HepG2 (cell line): Measurements from ENCODE around the gene DCLRE1C. TPM values are rescaled to one million over a fixed set of nuclear protein-coding genes. Genes with fewer than 3 reads are reported as not detected.

Experiments
- ATAC-seq: fragments of 200-7000 bp; cut with Tn5 transposase; 3 replicates; pipeline ENCODE4 v1.9.1; 2020; ENCODE audit warnings: mild to moderate bottlenecking, moderate library complexity
- BruUV-seq: library from RNA; stranded (reverse); fragments of 400-500 nt; replicated peaks from 2 replicates; lab custom pipeline; 2021; lab: Mats Ljungman, UMichigan
- CTCF ChIA-PET: fragments of 300-600 bp; formaldehyde crosslinking; extraction: SDS; loops from one replicate; lab custom pipeline; 2021; ENCODE audit warnings: low total read pairs, inconsistent platforms, low intra/inter-chr PET ratio; lab: Yijun Ruan, JAX
- POLR2A ChIA-PET: fragments of 350-600 bp; sonication (Branson Sonifier 250); formaldehyde crosslinking; loops from one replicate; lab custom pipeline; 2020; ENCODE audit warnings: antibody characterized with exemption, inconsistent platforms; lab: Yijun Ruan, JAX
- DNase-seq: peaks from one replicate; pipeline ENCODE4 v3.0.0-alpha.2; 2015; ENCODE audit warnings: low spot score
- FAIRE-seq: peaks from 3 replicates; lab custom pipeline; 2011; peaks lifted over from hg19 to GRCh38; lab: Jason Lieb, UNC
- H2AFZ ChIP-seq: one replicate; pipeline ENCODE4 v1.6.1; 2011; ENCODE audit warnings: low read length, inconsistent platforms
- H3K27ac ChIP-seq: fragments of 300-600 bp; 3 replicates; pipeline ENCODE4 v1.8.0; 2011; ENCODE audit warnings: mixed run types, mild to moderate bottlenecking, mixed read lengths, low read length, inconsistent platforms; ENCODE audit not compliant: insufficient read depth; ENCODE audit errors: extremely low read length
- H3K27me3 ChIP-seq, 2 experiments: fragments of 200-600 bp in 1 of 2; 2 replicates in 1 of 2; 3 replicates in 1 of 2; pipeline versions ENCODE4 v1.6.0 to v1.8.0; 2011; ENCODE audit warnings: low read length in 2 of 2, mild to moderate bottlenecking in 2 of 2, moderate library complexity in 2 of 2, inconsistent platforms in 1 of 2; ENCODE audit not compliant: insufficient read depth in 2 of 2, control insufficient read depth in 1 of 2
- H3K36me3 ChIP-seq, 2 experiments: fragments of 200-600 bp in 1 of 2; replicated peaks in 1 of 2; 2 replicates in 1 of 2; 3 replicates in 1 of 2; pipeline versions ENCODE4 v1.5.1 to v1.8.0; 2011; ENCODE audit warnings: low read length in 2 of 2, inconsistent platforms in 1 of 2; ENCODE audit not compliant: insufficient read depth in 2 of 2, control insufficient read depth in 1 of 2
- H3K4me1 ChIP-seq: 2 replicates; pipeline ENCODE4 v1.5.1; 2012; ENCODE audit warnings: low read length, inconsistent platforms; ENCODE audit not compliant: insufficient read depth
- H3K4me2 ChIP-seq: 2 replicates; pipeline ENCODE4 v1.6.0; 2011; ENCODE audit warnings: low read depth, low read length, inconsistent platforms
- H3K4me3 ChIP-seq, 3 experiments: fragments of 200-600 bp in 1 of 3; sonication (generic), shearing (Covaris generic) in 1 of 3; replicated peaks in 1 of 3; 2 replicates each; pipeline ENCODE4 v1.5.1; 2011 to 2016; ENCODE audit warnings: low read length in 3 of 3, inconsistent platforms in 2 of 3, low read depth in 2 of 3, mild to moderate bottlenecking in 2 of 3, control low read depth in 1 of 3, mixed read lengths in 1 of 3; ENCODE audit not compliant: insufficient read depth in 1 of 3
- H3K79me2 ChIP-seq: one replicate; pipeline ENCODE4 v1.6.1; 2011; ENCODE audit warnings: low read length, inconsistent platforms; ENCODE audit not compliant: insufficient read depth
- H3K9ac ChIP-seq: 2 replicates; pipeline ENCODE4 v1.6.0; 2011; ENCODE audit warnings: mild to moderate bottlenecking, low read depth, low read length, inconsistent platforms; ENCODE audit not compliant: insufficient read depth
- H3K9me3 ChIP-seq: 2 replicates; pipeline ENCODE4 v1.5.1; 2012; ENCODE audit warnings: mild to moderate bottlenecking, low read length
- H4K20me1 ChIP-seq: 2 replicates; pipeline ENCODE4 v1.6.0; 2011; ENCODE audit warnings: inconsistent platforms, mild to moderate bottlenecking, low read length, moderate library complexity; ENCODE audit not compliant: insufficient read depth
- CEBPB ChIP-seq: IDR thresholded peaks from 2 replicates; pipeline ENCODE4 v1.6.1; 2011; ENCODE audit warnings: low read depth, low read length, improper control_type of control experiment, borderline replicate concordance
- FOSL1 ChIP-seq: sonication (generic); formaldehyde crosslinking; IDR thresholded peaks from 2 replicates; pipeline ENCODE4 v1.9.0; 2021; ENCODE audit warnings: missing genetic modification reagents, borderline replicate concordance
- IRF9 ChIP-seq: sonication (generic); formaldehyde crosslinking; IDR thresholded peaks from 2 replicates; pipeline ENCODE4 v1.8.0; 2022; ENCODE audit warnings: missing genetic modification reagents, mild to moderate bottlenecking, borderline replicate concordance
- MYC ChIP-seq: sonication (generic); formaldehyde crosslinking; IDR thresholded peaks from 2 replicates; pipeline ENCODE4 v1.9.0; 2021; ENCODE audit warnings: missing genetic modification reagents, borderline replicate concordance
- RXRA ChIP-seq: sonication (generic); formaldehyde crosslinking; IDR thresholded peaks from 2 replicates; pipeline ENCODE4 v1.5.1; 2020; ENCODE audit warnings: missing genetic modification reagents
- TMF1 ChIP-seq: sonication (generic); formaldehyde crosslinking; IDR thresholded peaks from 2 replicates; pipeline ENCODE4 v1.8.1; 2022; ENCODE audit warnings: low read depth, missing genetic modification reagents
- YEATS4 ChIP-seq: sonication (generic); formaldehyde crosslinking; IDR thresholded peaks from 2 replicates; pipeline ENCODE4 v1.4.0; 2020; ENCODE audit warnings: missing genetic modification reagents, borderline replicate concordance
- ZNF512B ChIP-seq: sonication (generic); formaldehyde crosslinking; IDR thresholded peaks from 2 replicates; pipeline ENCODE4 v1.5.1; 2020; ENCODE audit warnings: missing genetic modification reagents, mild to moderate bottlenecking, borderline replicate concordance
- ZNF556 ChIP-seq: sonication (generic); formaldehyde crosslinking; IDR thresholded peaks from 2 replicates; pipeline ENCODE4 v1.4.0; 2020; ENCODE audit warnings: mild to moderate bottlenecking, missing genetic modification reagents, borderline replicate concordance
- ZNF577 ChIP-seq: sonication (generic); formaldehyde crosslinking; IDR thresholded peaks from 2 replicates; pipeline ENCODE4 v1.4.0; 2020; ENCODE audit warnings: mild to moderate bottlenecking, low read depth, missing genetic modification reagents, borderline replicate concordance
- ZNF691 ChIP-seq: sonication (generic); formaldehyde crosslinking; IDR thresholded peaks from 2 replicates; pipeline ENCODE4 v1.4.0; 2020; ENCODE audit warnings: missing genetic modification reagents, low read depth, mild to moderate bottlenecking, borderline replicate concordance
- WGBS: methylation state at CpG from one replicate; pipeline ENCODE4 v1.1.6; 2017; ENCODE audit warnings: low lambda C conversion rate; 5-methylcytosine and 5-hydroxymethylcytosine counted together
- in situ Hi-C: cut with HindIII; loops from 2 replicates; pipeline ENCODE4 v1.10.0; 2017; ENCODE audit warnings: low pct_unique_long_range_greater_than_20kb; ENCODE audit not compliant: extremely low pct_ligation_motif_present
- intact Hi-C: fragments of 100-400 bp; cut with micrococcal nuclease; formaldehyde crosslinking; loops from one replicate; pipeline ENCODE4 v1.10.0; 2022; ENCODE audit not compliant: unreplicated experiment
- polyA plus RNA-seq, 8 experiments: library from polyadenylated mRNA; depleted of rRNA in 3 of 8; stranded (reverse) in 7 of 8; unstranded in 1 of 8; fragments of >200 nt; fragmentation: Illumina TruSeq in 4 of 8; extraction: Trizol in 4 of 8; gene quantifications; 2 replicates each; pipeline versions ENCODE4 v1.2.1 to v1.2.3, GENCODE V29; 2011 to 2016; ENCODE audit warnings: low read depth in 4 of 8, missing spikeins in 1 of 8, mixed read lengths in 1 of 8; ENCODE audit not compliant: insufficient read depth in 1 of 8
- total RNA-seq, 5 experiments: library from RNA; depleted of rRNA; stranded (reverse); fragments of >200 nt; fragmentation: Illumina TruSeq; extraction: Trizol; gene quantifications; 2 replicates each; pipeline ENCODE4 v1.2.3, GENCODE V29; 2016; ENCODE audit warnings: low read depth in 1 of 5

The DCLRE1C gene
- total and polyA plus RNA-seq, 2 of the 13 experiments (the other 11 are each of a cell fraction or from before 2014, with no cell fraction given), result 3.0 to 10.3 TPM

- Histone ChIP-seq H3K27ac (no peak overlapping the region), H4K20me1 (no peaks in the 10 kb centered on the region), H3K27me3 (no peaks in the 10 kb centered on the region; a peak in 1 of 5 replicates), H3K4me2 (no peak overlapping the region), H2AFZ (no peak overlapping the region), H3K4me3 (no peak overlapping the region), H3K9me3 (no peaks in the 10 kb centered on the region), H3K9ac (no peak overlapping the region), H3K4me1 (peaks cover 27% of the 10 kb centered on the region), H3K36me3 (no peaks in the 10 kb centered on the region), H3K79me2 (peaks cover 35% of the 10 kb centered on the region)
- ChIA-PET POLR2A (no interaction called here), CTCF (no interaction called here)
- ATAC-seq (no peak), DNase-seq (no peak), FAIRE-seq (no peak)
- 97% methylated on average over 12 of the region's 12 CpGs for WGBS
- no TSS peak for BruUV-seq
- in situ Hi-C loops, result no loop called here
- TF ChIP-seq CEBPB, result peak; percentile 48; the same call in 1 of the 2 replicates
- TF ChIP-seq YEATS4 (CRISPR knock-in tag), result no peak
- intact Hi-C loops, result loop anchor here (10.0 kb wide), 1 partner anchor 79 kb away; the partner anchor contains the start of genes DCLRE1C and MEIG1
Observed at GRCh38 chr10:14875941-14876340, 78.0 kb downstream of the DCLRE1C start.

- Histone ChIP-seq H2AFZ (no peak overlapping the region), H3K4me1 (peaks cover 18% of the 10 kb centered on the region), H3K9ac (no peak overlapping the region), H4K20me1 (no peaks in the 10 kb centered on the region), H3K79me2 (peaks cover 15% of the 10 kb centered on the region), H3K36me3 (peaks cover 0 to 1% of the 10 kb centered on the region in 2 experiments; a peak in 1 of 5 replicates), H3K4me3 (no peak overlapping the region), H3K27me3 (no peaks in the 10 kb centered on the region; a peak in 1 of 5 replicates), H3K9me3 (no peaks in the 10 kb centered on the region), H3K4me2 (no peak overlapping the region), H3K27ac (no peak overlapping the region)
- 95% methylated on average over 2 of the region's 2 CpGs for WGBS
- DNase-seq (no peak), ATAC-seq (no peak), FAIRE-seq (no peak)
- no TSS peak for BruUV-seq
- ChIA-PET CTCF (no interaction called here), POLR2A (no interaction called here)
- intact Hi-C loops, result loop anchor here (10.0 kb wide), 1 partner anchor 82 kb away; the partner anchor contains the start of genes DCLRE1C and MEIG1
- in situ Hi-C loops, result no loop called here
- TF ChIP-seq TMF1 (CRISPR knock-in tag), result no peak
- TF ChIP-seq ZNF577 (CRISPR knock-in tag), result no peak
- TF ChIP-seq MYC, result no peak
- TF ChIP-seq ZNF512B (CRISPR knock-in tag), result no peak
- TF ChIP-seq ZNF556, result no peak
- no peak for TF ChIP-seq ZNF691 (CRISPR knock-in tag)
- no peak for TF ChIP-seq IRF9 (CRISPR knock-in tag)
- no peak for TF ChIP-seq RXRA (CRISPR knock-in tag)
- no peak for TF ChIP-seq FOSL1 (CRISPR knock-in tag)
Observed at GRCh38 chr10:14873090-14873760, 80.7 kb downstream of the DCLRE1C start.
